Epithelial cell of proximal tubule (primary cell): Measurements from ENCODE around the gene NAV2. TPM values are rescaled to one million over a fixed set of nuclear protein-coding genes. Genes with fewer than 3 reads are reported as not detected.

Experiments used
- DNase-seq: peaks from one replicate; pipeline ENCODE4 v3.0.0-alpha.2; 2011; ENCODE audit warnings: low read depth
- H3K4me3 ChIP-seq: 2 replicates; pipeline ENCODE4 v1.5.1; 2011; ENCODE audit warnings: low read depth, mild to moderate bottlenecking, low read length
- total RNA-seq: library from RNA; depleted of rRNA; stranded (reverse); fragments of >200 nt; gene quantifications from 2 replicates; pipeline ENCODE4 v1.2.3, GENCODE V29; 2015
- TF ChIP-seq, protein P1 (sequence below): conservative IDR thresholded peaks from 2 replicates; pipeline ENCODE4 v1.5.1; 2012; ENCODE audit warnings: low read depth, mild to moderate bottlenecking, low read length

NAV2 gene
- total RNA-seq, 1 donor from 2014 or later: 19.0 TPM

DNA sequence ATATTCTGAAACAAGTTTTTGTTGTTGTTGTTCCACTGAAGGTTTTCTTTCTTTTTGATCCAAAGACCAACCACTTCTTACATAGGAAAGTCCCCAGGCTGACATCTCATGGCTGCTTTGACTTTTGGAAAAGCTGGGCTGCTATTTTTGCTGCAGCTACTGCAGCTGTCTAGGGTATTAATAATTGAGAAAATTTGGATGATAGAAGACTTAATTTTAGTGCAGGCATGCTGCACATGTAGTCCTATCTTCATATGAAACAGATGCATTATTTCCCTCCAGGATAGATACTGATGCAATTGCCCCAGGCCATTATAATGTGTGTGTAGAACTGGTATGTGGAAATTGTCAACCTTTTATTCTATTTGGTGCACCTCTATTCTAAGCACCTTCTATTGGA, 131.4 kb downstream of the NAV2 start:
- DNase-seq: no peak
- TF ChIP-seq, protein P1, sequence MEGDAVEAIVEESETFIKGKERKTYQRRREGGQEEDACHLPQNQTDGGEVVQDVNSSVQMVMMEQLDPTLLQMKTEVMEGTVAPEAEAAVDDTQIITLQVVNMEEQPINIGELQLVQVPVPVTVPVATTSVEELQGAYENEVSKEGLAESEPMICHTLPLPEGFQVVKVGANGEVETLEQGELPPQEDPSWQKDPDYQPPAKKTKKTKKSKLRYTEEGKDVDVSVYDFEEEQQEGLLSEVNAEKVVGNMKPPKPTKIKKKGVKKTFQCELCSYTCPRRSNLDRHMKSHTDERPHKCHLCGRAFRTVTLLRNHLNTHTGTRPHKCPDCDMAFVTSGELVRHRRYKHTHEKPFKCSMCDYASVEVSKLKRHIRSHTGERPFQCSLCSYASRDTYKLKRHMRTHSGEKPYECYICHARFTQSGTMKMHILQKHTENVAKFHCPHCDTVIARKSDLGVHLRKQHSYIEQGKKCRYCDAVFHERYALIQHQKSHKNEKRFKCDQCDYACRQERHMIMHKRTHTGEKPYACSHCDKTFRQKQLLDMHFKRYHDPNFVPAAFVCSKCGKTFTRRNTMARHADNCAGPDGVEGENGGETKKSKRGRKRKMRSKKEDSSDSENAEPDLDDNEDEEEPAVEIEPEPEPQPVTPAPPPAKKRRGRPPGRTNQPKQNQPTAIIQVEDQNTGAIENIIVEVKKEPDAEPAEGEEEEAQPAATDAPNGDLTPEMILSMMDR: no peak
- no peak overlapping the region for H3K4me3 ChIP-seq

DNA sequence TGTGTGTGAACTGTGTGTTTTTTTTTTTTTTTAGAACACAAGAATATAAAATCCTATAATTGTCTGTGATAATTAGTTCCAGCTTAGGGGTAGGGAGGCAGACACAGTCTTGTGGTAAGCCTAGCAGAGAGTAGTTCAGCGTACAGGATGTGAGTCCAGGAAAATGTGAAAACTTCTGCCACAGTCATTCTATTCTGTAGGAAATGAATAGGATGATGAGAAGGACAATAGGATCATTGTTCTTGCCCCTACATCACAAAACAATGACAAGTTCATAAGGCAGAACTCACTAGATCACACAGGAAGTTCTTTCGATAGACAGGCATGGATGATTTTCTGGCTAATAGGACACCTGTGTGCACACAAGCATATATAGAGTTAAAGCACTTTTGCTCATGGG, 132.2 kb downstream of the NAV2 start:
- DNase-seq: no peak
- TF ChIP-seq, protein P1: no peak
- no peak overlapping the region for H3K4me3 ChIP-seq

DNA sequence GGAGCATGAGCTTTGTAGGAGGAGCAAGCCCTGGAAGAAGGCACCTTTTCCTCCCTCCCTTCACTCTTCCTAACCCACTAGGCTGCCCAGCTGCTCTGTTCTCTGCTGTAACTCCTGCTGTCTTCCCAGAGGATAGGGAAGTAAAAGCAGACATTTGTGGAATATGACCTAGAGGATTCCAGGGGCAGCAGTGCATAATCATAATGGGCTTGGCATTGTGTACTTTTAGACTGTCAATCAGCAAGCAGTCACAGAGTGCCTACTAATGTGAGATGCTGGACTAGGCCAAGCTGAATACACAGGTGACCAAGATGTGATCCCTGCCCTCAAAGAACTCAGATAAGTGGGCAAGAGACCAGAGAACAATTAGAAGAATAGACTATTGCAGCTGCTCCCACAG, 133.0 kb downstream of the NAV2 start:
- no peak overlapping the region for H3K4me3 ChIP-seq
- TF ChIP-seq, protein P1: no peak
- no peak for DNase-seq

DNA sequence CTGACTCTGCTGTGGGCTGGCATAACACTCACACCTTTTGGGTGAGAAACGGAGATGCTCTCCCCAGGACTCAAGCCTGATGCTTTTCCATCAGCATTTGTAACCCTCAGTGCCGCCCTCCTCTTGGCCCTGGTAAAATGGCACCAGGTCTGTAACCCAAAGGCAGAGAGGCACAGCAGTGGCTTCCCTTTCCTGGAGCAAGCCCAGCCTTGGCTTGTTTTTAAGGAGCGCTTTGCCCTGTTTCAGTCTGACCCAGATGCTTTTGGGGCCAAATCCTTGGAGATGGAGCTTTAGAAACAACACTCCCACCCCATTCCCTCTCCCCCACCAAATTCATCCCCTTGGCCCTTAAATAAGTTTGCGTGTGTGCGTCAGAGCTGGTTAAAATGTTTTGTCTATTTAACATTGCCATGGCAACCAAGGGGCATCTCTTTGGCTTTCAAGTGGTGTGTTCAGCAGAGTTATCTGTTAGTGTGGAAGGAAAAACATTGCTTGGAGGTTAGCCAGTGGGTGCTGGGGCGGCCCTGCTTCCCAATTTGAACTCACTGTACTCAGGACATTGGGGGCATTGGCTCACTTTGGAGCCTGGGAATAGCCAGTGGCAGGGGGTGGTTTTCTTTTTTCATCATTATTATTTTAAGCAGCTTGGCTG, 134.1 kb downstream of the NAV2 start:
- no peak for DNase-seq
- no peak overlapping the region for H3K4me3 ChIP-seq

DNA sequence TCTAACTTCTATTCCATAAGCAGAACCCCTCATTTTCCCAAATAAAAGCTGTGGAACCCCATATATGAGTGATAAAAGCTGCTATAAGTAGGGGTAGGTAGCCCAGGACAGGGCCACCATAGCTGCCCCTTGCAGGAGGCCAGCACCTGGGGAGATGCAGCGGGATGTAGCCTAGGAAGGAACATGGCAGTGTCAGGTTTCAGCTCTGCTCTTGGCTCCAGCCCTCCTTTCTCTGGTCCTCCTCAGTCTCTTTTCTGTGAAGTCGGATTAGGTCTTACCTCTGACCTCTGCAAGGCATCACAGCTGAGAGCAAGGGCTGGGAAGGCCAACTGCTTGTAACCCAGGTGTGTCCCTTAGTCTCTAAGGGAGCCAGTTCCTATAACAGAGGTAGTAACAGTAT, 135.6 kb downstream of the NAV2 start:
- TF ChIP-seq, protein P1: no peak
- no peak for DNase-seq
- no peak overlapping the region for H3K4me3 ChIP-seq

More for the DNA sequence above, 134.1 kb downstream of the NAV2 start:
- TF ChIP-seq, protein P1: no peak

DNA sequence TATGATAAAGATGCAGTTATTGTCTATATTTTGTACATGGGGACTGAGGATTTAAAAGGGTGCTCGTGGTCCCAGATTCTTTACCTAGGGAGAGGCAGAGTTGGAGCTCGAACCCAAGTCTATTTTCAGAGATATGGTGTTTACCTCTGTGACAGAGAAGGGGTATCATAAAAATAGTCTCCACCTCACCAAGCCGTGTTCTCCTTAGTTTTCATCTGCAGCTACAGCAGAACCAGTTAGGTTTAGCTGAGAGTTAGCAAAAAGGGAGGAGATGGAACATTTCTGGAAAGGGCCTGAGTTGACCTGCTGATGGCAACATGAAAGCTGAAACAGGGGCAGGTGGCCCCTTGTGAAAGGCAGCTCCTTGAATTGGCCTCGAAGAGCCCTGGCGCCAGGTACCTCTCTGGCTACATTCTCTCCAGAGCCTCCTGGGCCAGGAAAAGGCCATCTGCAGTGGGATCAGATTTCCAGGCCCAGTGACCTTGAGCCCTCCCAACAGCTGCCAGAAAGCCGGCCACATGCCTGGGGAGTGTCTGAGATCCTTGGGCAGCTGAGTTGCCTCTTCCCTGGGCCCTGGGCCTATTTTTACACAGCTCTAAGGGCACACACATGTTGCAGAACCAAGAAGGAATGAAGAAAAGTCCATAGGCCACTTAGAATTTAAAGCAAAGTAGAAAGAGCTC, 136.6 kb downstream of the NAV2 start:
- no peak for DNase-seq
- TF ChIP-seq, protein P1: no peak
- no peak overlapping the region for H3K4me3 ChIP-seq
